Measurements from ENCODE around the gene RIMBP2.

RIMBP2 gene

DNA sequence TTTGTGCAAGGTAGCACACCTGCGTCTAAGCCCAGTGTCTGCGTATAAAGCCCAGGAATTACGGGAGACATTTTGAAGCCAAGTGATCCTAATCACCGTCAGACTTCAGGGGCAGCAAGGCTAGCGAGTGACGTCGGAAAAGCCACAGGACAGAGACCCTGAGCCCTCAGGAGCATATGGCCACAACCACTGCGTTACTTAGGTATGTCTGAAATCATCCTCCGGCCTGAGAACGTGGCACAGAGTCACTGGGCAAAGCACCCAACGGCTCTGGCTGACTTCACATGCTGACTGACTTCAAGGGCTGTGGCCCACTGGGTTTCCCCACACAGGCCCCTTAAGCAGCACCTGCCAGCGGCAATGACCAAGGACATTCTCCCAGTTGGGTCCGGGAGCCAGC, 71.5 kb downstream of the RIMBP2 start:
- H3K4me3 ChIP-seq (ENCODE audit: low read length): no peak overlapping the region
- DNase-seq (ENCODE audit: low read depth): no peak
- TF ChIP-seq, protein P1, sequence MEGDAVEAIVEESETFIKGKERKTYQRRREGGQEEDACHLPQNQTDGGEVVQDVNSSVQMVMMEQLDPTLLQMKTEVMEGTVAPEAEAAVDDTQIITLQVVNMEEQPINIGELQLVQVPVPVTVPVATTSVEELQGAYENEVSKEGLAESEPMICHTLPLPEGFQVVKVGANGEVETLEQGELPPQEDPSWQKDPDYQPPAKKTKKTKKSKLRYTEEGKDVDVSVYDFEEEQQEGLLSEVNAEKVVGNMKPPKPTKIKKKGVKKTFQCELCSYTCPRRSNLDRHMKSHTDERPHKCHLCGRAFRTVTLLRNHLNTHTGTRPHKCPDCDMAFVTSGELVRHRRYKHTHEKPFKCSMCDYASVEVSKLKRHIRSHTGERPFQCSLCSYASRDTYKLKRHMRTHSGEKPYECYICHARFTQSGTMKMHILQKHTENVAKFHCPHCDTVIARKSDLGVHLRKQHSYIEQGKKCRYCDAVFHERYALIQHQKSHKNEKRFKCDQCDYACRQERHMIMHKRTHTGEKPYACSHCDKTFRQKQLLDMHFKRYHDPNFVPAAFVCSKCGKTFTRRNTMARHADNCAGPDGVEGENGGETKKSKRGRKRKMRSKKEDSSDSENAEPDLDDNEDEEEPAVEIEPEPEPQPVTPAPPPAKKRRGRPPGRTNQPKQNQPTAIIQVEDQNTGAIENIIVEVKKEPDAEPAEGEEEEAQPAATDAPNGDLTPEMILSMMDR (IDR thresholded peaks at IDR 0.05; ENCODE audit: insufficient read depth, low read depth, low read length, missing control alignments): no peak

DNA sequence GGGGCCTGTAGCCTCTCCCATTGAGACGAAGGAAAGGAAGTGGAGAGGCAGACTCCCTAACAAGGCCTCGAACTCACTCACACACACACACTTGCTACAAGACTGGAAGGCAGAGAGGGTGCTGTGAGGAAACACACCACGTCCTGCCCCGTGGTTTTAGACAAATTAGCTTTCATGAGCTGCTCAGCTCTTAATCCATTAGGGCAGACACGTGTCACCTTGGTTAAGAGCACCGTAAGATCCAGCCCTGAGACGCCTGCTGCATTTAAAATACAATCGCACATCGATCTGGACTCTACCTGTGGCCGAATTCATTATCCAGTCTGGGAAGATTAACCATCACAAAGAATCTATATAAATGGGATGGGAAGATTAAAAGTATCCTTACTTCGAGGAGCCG, 72.0 kb downstream of the RIMBP2 start:
- no peak overlapping the region for H3K4me3 ChIP-seq (ENCODE audit: low read length)
- DNase-seq (ENCODE audit: low read depth): no peak
- TF ChIP-seq, protein P1 (IDR thresholded peaks at IDR 0.05; ENCODE audit: insufficient read depth, low read depth, low read length, missing control alignments): no peak

- no peak overlapping the region for H3K4me3 ChIP-seq (ENCODE audit: low read length)
- DNase-seq (ENCODE audit: low read depth): no peak
- TF ChIP-seq, protein P1 (IDR thresholded peaks at IDR 0.05; ENCODE audit: insufficient read depth, low read depth, low read length, missing control alignments): no peak
Observed at GRCh38 chr12:130642856-130643255, 73.2 kb downstream of the RIMBP2 start.

- no peak overlapping the region for H3K4me3 ChIP-seq (ENCODE audit: low read length)
- TF ChIP-seq, protein P1 (IDR thresholded peaks at IDR 0.05; ENCODE audit: insufficient read depth, low read depth, low read length, missing control alignments): no peak
- no peak for DNase-seq (ENCODE audit: low read depth)
Observed at GRCh38 chr12:130641533-130642184, 74.4 kb downstream of the RIMBP2 start.

DNA sequence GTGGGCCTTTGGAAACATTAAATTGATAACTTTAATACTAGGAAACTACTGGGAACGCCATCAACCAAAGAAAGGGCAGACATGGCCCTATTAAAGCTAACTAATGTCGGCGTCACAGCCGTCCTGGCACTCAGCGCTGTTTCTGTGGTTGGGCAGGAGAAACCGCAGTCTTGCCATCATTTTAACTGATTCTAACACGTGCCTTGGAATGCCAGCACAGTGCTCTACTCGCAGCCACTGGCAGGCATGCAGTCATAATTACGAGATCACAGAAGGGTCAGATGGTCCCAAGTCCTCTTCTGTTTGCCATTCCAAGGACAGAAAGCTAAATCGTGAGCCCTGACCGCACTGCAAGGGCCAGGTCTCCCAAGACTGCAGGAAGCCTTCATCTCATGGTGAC, 75.2 kb downstream of the RIMBP2 start:
- no peak overlapping the region for H3K4me3 ChIP-seq (ENCODE audit: low read length)
- DNase-seq (ENCODE audit: low read depth): no peak
- TF ChIP-seq, protein P1 (IDR thresholded peaks at IDR 0.05; ENCODE audit: insufficient read depth, low read depth, low read length, missing control alignments): no peak

- no peak overlapping the region for H3K4me3 ChIP-seq (ENCODE audit: low read length)
- TF ChIP-seq, protein P1 (IDR thresholded peaks at IDR 0.05; ENCODE audit: insufficient read depth, low read depth, low read length, missing control alignments): no peak
- DNase-seq (ENCODE audit: low read depth): no peak
Observed at GRCh38 chr12:130640496-130640895, 75.6 kb downstream of the RIMBP2 start.

Measured in epithelial cell of esophagus (primary cell).